H1 (cell line): ENCODE results near the gene ATP11A. TPM values are rescaled to one million over a fixed set of nuclear protein-coding genes. Genes with fewer than 3 reads are reported as not detected.

ENCODE experiments used
- GABPA ChIP-seq: IDR thresholded peaks from 2 replicates; pipeline ENCODE4 v1.6.1; 2011; ENCODE audit warnings: mild to moderate bottlenecking, low read length, moderate library complexity, borderline replicate concordance; ENCODE audit not compliant: insufficient read depth
- polyA plus RNA-seq, 7 experiments: library from polyadenylated mRNA; depleted of rRNA in 3 of 7; stranded (reverse) in 5 of 7; unstranded in 2 of 7; fragments of >200 nt in 5 of 7; fragments of 200-250 nt in 2 of 7; gene quantifications; 1 replicate in 5 of 7; 2 replicates in 1 of 7; 4 replicates in 1 of 7; pipeline versions ENCODE4 v1.2.1 to v1.2.3, GENCODE V29; 2011 to 2013; ENCODE audit warnings: missing spikeins in 2 of 7, mixed read lengths in 2 of 7
- total RNA-seq: library from RNA; stranded (reverse); fragmentation: NEBNext Ultra II Directional; extraction: Animal tissue kit (Norgen Biotek cat#: 25700); gene quantifications from 2 replicates; pipeline ENCODE4 v1.2.1, GENCODE V29; 2021
- TF ChIP-seq, protein P1 (sequence below): IDR thresholded peaks from 2 replicates; pipeline ENCODE4 v1.6.1; 2011; ENCODE audit warnings: low read depth, mild to moderate bottlenecking, low read length; ENCODE audit not compliant: insufficient read depth

ATP11A gene
- total and polyA plus RNA-seq, 2 of the 8 experiments (the other 6 are each of a cell fraction or from before 2014, with no cell fraction given), result 28.8 to 72.9 TPM

- TF ChIP-seq, protein P1, sequence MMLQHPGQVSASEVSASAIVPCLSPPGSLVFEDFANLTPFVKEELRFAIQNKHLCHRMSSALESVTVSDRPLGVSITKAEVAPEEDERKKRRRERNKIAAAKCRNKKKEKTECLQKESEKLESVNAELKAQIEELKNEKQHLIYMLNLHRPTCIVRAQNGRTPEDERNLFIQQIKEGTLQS, result no peak
- no peak for TF ChIP-seq GABPA
- TF ChIP-seq, all 59 proteins: peak for 0
Observed at GRCh38 chr13:112716841-112717520, 27.1 kb downstream of the ATP11A start (continued).
